ENCODE results near the gene CYP2F1.
"Not testable (repeated sequence)": the region's sequence is repeated elsewhere in the genome, so short reads cannot be mapped to it uniquely, and the experiment has no call there.

Gene CYP2F1, protein sequence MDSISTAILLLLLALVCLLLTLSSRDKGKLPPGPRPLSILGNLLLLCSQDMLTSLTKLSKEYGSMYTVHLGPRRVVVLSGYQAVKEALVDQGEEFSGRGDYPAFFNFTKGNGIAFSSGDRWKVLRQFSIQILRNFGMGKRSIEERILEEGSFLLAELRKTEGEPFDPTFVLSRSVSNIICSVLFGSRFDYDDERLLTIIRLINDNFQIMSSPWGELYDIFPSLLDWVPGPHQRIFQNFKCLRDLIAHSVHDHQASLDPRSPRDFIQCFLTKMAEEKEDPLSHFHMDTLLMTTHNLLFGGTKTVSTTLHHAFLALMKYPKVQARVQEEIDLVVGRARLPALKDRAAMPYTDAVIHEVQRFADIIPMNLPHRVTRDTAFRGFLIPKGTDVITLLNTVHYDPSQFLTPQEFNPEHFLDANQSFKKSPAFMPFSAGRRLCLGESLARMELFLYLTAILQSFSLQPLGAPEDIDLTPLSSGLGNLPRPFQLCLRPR

DNA sequence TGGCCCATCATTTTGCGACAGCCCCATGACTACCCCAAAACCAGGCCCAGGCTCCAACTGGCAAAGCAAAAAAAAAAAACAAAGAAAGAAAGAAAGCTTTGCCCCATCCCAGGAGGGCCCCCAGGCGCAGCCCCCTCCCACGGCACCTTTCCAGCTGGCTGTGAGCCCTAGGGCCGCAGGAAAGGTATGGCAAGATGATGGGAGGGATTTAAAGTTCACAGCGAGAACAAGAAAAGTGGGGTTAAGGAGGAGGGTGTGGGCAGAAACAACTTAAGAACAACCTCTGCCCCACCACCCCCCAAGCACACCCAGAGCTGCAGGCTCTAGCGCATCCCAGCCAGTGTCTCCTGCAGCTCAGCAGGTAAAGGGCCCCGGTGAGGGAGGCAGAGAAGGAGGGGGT is at the start of gene CYP2F1:
CYP2F1 (plus strand) TSS at position 301 of the 400 bp plus-strand sequence. CDS start 1,757 bp downstream, outside the sequence.
- peaks cover 11% of the 10 kb centered on the region for H3K27me3 Mint-ChIP-seq
- intact Hi-C loops (cut with micrococcal nuclease) = no loop called here
- no peak within 1 kb of the TSS for H3K4me3 Mint-ChIP-seq
- no peak within 1 kb of the TSS for H3K27ac Mint-ChIP-seq
- no peaks in the 10 kb centered on the region for H3K9me3 Mint-ChIP-seq
- H3K36me3 Mint-ChIP-seq (ENCODE audit: low read depth) = no peaks in the 10 kb centered on the region
- no peaks in the 10 kb centered on the region for H3K4me1 Mint-ChIP-seq (ENCODE audit: low read depth)

GRCh38 chr19:41064974-41065569 is 49.2 kb upstream of the CYP2F1 start:
- H3K27me3 Mint-ChIP-seq = peaks cover 15% of the 10 kb centered on the region
- H3K4me3 Mint-ChIP-seq = no peak overlapping the region
- H3K9me3 Mint-ChIP-seq = no peaks in the 10 kb centered on the region
- no peaks in the 10 kb centered on the region for H3K36me3 Mint-ChIP-seq (ENCODE audit: low read depth)
- H3K27ac Mint-ChIP-seq = no peak overlapping the region
- intact Hi-C loops (cut with micrococcal nuclease) = no loop called here
- H3K4me1 Mint-ChIP-seq (ENCODE audit: low read depth) = no peaks in the 10 kb centered on the region

DNA sequence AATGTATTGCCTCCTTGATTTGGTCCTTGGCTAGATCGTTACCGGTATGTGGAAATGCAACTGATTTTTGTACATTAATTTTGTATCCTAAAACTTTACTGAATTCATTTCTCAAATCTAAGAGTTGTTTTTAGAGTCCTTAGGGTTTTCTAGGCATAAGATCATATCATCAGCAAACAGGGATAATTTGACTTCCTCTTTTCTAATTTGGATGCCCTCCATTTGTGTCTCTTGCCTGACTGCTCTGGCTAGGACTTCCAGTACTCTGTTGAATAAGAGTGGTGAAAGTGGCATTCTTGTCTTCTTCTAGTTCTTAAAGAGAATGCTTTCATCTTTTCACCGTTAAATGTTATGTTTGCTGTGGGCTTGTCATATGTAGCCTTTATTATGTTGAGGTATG is 37.9 kb upstream of the CYP2F1 start:
- Mint-ChIP-seq H3K27ac (no peak overlapping the region), H3K27me3 (peaks cover 26% of the 10 kb centered on the region), H3K4me3 (no peak overlapping the region), H3K36me3 (ENCODE audit: low read depth) (no peaks in the 10 kb centered on the region), H3K9me3 (peaks cover 13% of the 10 kb centered on the region), H3K4me1 (ENCODE audit: low read depth) (no peaks in the 10 kb centered on the region)
- intact Hi-C loops (cut with micrococcal nuclease) = no loop called here

- Mint-ChIP-seq H3K36me3 (ENCODE audit: low read depth) (no peaks in the 10 kb centered on the region), H3K27me3 (peaks cover 35% of the 10 kb centered on the region), H3K27ac (no peak overlapping the region), H3K4me3 (no peak overlapping the region), H3K9me3 (peaks cover 14% of the 10 kb centered on the region), H3K4me1 (ENCODE audit: low read depth) (no peaks in the 10 kb centered on the region)
- intact Hi-C loops (cut with micrococcal nuclease) = no loop called here
These were observed 30.7 kb upstream of the CYP2F1 start for GRCh38 chr19:41083516-41083915.

- Mint-ChIP-seq H3K27ac (no peak overlapping the region), H3K9me3 (peaks cover 5% of the 10 kb centered on the region), H3K4me3 (no peak overlapping the region), H3K4me1 (ENCODE audit: low read depth) (no peaks in the 10 kb centered on the region), H3K27me3 (peaks cover 55% of the 10 kb centered on the region), H3K36me3 (ENCODE audit: low read depth) (no peaks in the 10 kb centered on the region)
- intact Hi-C loops (cut with micrococcal nuclease) = no loop called here
These were observed 28.4 kb upstream of the CYP2F1 start for GRCh38 chr19:41085748-41086415.

GRCh38 chr19:41088151-41088550 is 26.1 kb upstream of the CYP2F1 start, which contains the start of gene CYP2A13:
TSS of gene CYP2A13 (plus strand) at chr19:41088451. CDS start at chr19:41088472, 21 bp downstream.
- intact Hi-C loops (cut with micrococcal nuclease) = no loop called here
- Mint-ChIP-seq H3K36me3 (ENCODE audit: low read depth) (no peaks in the 10 kb centered on the region), H3K4me1 (ENCODE audit: low read depth) (no peaks in the 10 kb centered on the region), H3K9me3 (no peaks in the 10 kb centered on the region), H3K4me3 (no peak within 1 kb of the TSS), H3K27me3 (peaks cover 58% of the 10 kb centered on the region), H3K27ac (no peak within 1 kb of the TSS)

DNA sequence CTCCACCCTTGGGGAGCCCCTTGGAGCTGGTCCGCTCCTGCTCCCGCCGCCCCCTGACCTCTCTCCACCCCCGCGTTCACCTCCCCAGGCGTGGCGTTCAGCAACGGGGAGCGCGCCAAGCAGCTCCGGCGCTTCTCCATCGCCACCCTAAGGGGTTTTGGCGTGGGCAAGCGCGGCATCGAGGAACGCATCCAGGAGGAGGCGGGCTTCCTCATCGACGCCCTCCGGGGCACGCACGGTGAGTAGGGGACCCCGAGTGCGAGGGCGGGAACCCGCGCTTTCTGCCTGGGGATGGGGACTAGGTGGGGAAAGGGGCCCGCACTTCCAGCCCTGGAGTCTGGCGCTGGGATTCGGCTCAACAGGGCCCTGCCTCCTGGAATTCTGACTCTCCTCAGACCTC is 24.3 kb upstream of the CYP2F1 start:
- Mint-ChIP-seq H3K9me3 (no peaks in the 10 kb centered on the region), H3K4me1 (ENCODE audit: low read depth) (no peaks in the 10 kb centered on the region), H3K4me3 (no peak overlapping the region), H3K27ac (no peak overlapping the region), H3K36me3 (ENCODE audit: low read depth) (no peaks in the 10 kb centered on the region), H3K27me3 (peaks cover 60% of the 10 kb centered on the region)
- intact Hi-C loops (cut with micrococcal nuclease) = no loop called here

DNA sequence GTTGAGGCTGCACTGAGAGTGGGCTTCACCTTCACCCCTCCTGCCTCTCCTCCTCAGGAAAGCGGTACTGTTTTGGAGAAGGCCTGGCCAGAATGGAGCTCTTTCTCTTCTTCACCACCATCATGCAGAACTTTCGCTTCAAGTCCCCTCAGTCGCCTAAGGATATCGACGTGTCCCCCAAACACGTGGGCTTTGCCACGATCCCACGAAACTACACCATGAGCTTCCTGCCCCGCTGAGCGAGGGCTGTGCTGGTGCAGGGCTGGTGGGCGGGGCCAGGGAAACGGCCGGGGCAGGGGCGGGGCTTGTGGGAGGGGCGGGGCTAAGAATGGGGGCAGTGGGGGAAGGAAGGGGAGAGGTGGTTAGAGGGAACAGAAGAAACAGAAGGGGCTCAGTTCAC is 18.5 kb upstream of the CYP2F1 start:
- no peak overlapping the region for H3K4me3 Mint-ChIP-seq
- intact Hi-C loops (cut with micrococcal nuclease) = no loop called here
- H3K36me3 Mint-ChIP-seq (ENCODE audit: low read depth) = no peaks in the 10 kb centered on the region
- no peaks in the 10 kb centered on the region for H3K9me3 Mint-ChIP-seq
- no peak overlapping the region for H3K27ac Mint-ChIP-seq
- H3K27me3 Mint-ChIP-seq = peaks cover 24% of the 10 kb centered on the region
- no peaks in the 10 kb centered on the region for H3K4me1 Mint-ChIP-seq (ENCODE audit: low read depth)

DNA sequence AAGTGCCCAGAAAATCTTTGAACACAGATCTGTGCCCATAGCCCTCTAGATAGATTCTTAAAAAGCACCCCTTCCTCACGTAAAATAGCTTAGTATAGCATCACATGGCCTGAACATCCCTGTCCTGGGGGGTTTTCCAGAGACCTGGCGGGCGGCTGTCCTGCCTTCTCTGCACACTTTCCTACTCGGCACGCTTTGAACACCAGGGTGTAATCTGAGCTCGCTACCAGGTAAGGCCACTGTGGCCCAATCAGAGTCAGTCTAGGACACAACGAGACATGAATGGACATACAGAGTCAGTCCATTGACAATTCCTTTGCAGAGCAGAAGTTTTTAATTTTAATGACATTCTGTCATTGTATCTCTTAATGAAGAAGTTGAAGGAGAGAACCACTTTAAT is 17.9 kb upstream of the CYP2F1 start:
- intact Hi-C loops (cut with micrococcal nuclease) = no loop called here
- Mint-ChIP-seq H3K27me3 (peaks cover 21% of the 10 kb centered on the region), H3K27ac (no peak overlapping the region), H3K4me1 (ENCODE audit: low read depth) (no peaks in the 10 kb centered on the region), H3K4me3 (no peak overlapping the region), H3K9me3 (peaks cover under 1% of the 10 kb centered on the region), H3K36me3 (ENCODE audit: low read depth) (no peaks in the 10 kb centered on the region)

DNA sequence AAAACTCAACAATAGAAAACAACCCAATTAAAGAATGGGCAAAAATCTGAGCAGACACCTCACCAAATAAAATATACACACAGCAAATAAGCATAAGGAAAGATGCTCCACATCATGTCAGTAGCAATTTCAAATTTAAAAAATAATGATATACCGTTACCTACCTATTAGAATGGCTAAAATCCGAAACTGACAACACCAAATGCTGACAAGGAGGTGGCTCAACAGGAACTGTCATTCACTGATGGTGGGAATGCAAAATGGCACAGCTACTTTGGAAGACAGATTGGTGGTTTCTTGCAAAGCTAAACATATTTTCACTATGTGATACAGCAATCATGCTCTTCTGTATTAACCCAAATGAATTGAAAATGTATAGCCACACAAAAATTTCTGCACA is 16.9 kb upstream of the CYP2F1 start:
- H3K27ac Mint-ChIP-seq = no peak overlapping the region
- H3K4me1 Mint-ChIP-seq (ENCODE audit: low read depth) = no peaks in the 10 kb centered on the region
- intact Hi-C loops (cut with micrococcal nuclease) = no loop called here
- H3K36me3 Mint-ChIP-seq (ENCODE audit: low read depth) = no peaks in the 10 kb centered on the region
- peaks cover 10% of the 10 kb centered on the region for H3K9me3 Mint-ChIP-seq
- no peak overlapping the region for H3K4me3 Mint-ChIP-seq
- H3K27me3 Mint-ChIP-seq = peaks cover 26% of the 10 kb centered on the region

- Mint-ChIP-seq H3K4me3 (no peak overlapping the region), H3K4me1 (ENCODE audit: low read depth) (no peaks in the 10 kb centered on the region), H3K27me3 (peaks cover 25% of the 10 kb centered on the region), H3K9me3 (peaks cover 14% of the 10 kb centered on the region), H3K36me3 (ENCODE audit: low read depth) (no peaks in the 10 kb centered on the region), H3K27ac (no peak overlapping the region)
- intact Hi-C loops (cut with micrococcal nuclease) = no loop called here
These were observed 15.5 kb upstream of the CYP2F1 start for GRCh38 chr19:41098762-41099161.

- peaks cover 14% of the 10 kb centered on the region for H3K9me3 Mint-ChIP-seq
- H3K27ac Mint-ChIP-seq; H3K4me1 Mint-ChIP-seq (ENCODE audit: low read depth); H3K36me3 Mint-ChIP-seq (ENCODE audit: low read depth); H3K4me3 Mint-ChIP-seq; intact Hi-C loops (cut with micrococcal nuclease): not testable (repeated sequence)
- peaks cover 25% of the 10 kb centered on the region for H3K27me3 Mint-ChIP-seq
These were observed 12.0 kb upstream of the CYP2F1 start for GRCh38 chr19:41102210-41102609.

GRCh38 chr19:41106177-41106576 is 8.1 kb upstream of the CYP2F1 start:
- Mint-ChIP-seq H3K4me1 (ENCODE audit: low read depth) (no peaks in the 10 kb centered on the region), H3K27ac (no peak overlapping the region), H3K4me3 (no peak overlapping the region), H3K27me3 (peaks cover 23% of the 10 kb centered on the region), H3K9me3 (peaks cover 14% of the 10 kb centered on the region), H3K36me3 (ENCODE audit: low read depth) (no peaks in the 10 kb centered on the region)
- intact Hi-C loops (cut with micrococcal nuclease) = no loop called here

GRCh38 chr19:41111296-41111695 is 2.9 kb upstream of the CYP2F1 start:
- intact Hi-C loops (cut with micrococcal nuclease) = no loop called here
- Mint-ChIP-seq H3K4me1 (ENCODE audit: low read depth) (no peaks in the 10 kb centered on the region), H3K4me3 (no peak overlapping the region), H3K36me3 (ENCODE audit: low read depth) (no peaks in the 10 kb centered on the region), H3K9me3 (no peaks in the 10 kb centered on the region), H3K27me3 (peaks cover 12% of the 10 kb centered on the region), H3K27ac (no peak overlapping the region)

Data from dendritic cell treated with granulocyte-macrophage colony-stimulating factor and Interleukin-4, amounts not matched to agents 40 ng/mL and 50 ng/mL, for 4 days (primary cell).